Activated effector memory CD4-positive, alpha-beta T cell treated with anti-CD3 and anti-CD28 coated beads, Interleukin-2, amount 50 U/mL, for 16 hours (primary cell): ENCODE results near the gene ZZZ3.
"Not testable (repeated sequence)": the region's sequence is repeated elsewhere in the genome, so short reads cannot be mapped to it uniquely, and the experiment has no call there.

Experiments
- DNase-seq: peaks from one replicate; pipeline ENCODE4 v3.0.0-alpha.2; 2020

The ZZZ3 gene

DNA sequence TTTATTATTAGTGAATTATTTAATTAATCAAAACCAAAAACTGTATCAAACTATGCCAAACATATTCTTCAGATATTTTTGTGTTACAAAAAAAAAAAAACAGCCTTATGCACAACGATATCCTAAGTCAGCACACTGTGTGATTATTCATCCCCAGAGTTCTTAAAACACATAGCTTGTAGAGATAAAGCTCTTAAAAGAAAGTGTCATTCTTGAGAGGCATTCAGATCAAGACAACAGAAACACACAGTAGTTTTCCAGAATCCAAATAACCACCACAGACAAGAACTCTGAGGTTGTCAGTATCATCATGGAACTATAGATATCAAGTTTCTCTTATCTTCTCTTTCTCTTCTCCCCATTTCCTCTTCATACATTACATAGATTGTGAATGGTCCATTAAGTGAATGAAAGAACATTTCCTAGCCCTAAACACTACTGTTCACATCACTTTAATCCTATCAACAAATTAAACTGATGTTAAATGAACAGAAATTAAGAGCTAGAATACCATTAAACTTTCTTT is 13.5 kb downstream of the ZZZ3 start:
- DNase-seq = no peak

DNA sequence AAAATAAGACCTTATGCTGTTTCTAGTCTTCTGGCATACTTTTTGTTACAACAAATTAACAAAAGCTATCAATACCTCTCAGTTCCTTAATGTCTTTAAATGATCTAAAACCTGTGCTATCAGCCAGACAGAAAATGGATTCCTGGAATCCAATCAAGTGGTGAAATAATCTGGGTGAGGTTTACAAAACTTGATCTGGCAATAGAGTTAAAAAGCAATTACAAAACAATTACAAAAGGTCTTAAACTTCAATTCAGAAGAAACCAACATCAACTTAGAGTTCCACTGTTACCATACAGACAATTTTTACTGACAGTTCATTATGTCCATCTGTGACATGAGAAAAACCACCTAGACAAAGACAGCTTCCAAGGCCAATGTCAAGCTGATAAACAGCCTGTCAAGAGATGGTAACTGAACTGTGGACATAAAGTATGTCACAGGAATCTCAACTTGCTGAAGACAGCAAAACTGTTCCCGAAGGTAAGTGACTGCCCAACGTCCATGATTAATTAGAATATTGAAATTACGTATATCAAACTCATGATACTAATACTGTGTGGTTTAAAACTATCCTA is 17.4 kb downstream of the ZZZ3 start:
- DNase-seq = no peak

DNA sequence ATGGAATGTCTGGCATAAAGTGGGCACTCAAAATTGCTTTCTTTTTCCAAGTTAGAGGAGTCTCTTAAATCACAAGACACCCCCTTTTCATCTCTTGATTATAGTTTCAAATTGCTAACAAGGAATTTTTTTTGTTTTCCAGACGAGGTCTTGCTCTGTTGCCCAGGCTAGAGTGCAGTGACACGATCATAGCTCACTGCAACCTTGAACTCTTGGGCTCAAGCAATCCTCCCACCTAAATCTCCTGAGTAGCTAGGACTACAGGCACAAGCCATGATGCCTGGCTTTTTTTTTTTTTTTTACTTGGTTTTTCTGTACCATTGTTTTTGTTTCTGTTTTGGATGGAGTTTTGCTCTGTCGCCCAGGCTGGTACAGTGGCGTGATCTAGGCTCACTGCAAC is 20.8 kb downstream of the ZZZ3 start:
- no peak for DNase-seq

DNA sequence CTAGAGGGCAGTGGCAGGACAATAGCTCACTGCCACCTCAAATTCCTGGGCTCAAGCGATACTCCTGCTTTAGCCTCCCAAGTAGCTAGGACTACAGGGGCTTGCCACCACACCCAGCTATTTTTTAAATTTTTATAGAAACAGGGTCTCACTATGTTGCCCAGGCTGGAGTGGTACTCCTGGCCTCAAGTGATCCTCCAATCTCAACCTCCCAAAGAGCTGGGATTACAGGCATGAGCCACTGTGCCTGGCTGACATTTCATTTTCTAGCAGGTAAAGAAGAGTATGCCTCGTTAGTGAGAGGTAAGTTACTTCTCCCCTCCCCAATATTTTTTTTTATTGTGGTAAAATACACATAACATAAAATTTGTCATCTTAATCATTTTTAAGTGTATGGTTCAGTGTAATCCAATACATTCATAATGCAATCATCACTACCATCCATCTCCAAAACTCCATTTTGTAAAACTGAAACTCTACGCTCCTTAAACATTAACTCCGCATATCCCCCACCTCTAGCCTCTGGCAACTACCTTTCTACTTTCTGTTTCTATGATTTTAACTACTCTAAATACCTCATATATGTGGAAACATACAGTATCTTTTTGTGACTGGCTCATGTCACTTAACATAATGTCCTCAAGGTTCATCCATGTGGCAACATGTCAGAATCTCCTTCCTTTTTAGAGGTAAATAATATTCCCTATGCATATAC is 22.4 kb downstream of the ZZZ3 start:
- DNase-seq = no peak

DNA sequence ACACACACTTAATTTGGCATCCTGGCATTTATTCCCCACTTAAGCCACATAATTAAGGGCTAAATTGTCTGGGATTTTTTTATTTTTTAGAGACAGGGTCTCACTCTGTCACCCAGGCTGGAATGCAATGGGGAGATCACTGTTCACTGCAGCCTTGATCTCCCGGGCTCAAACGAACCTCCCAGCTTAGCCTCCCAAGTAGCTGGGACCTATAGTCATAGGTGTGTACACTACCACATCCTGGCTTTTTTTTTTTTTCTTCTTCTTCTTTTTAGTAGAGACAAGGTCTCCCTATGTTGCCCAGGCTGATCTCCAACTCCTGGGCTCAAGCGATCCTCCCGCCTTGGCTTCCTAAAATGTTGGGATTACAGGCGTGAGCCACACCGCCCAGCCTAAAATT is 24.2 kb downstream of the ZZZ3 start:
- DNase-seq = no peak

DNA sequence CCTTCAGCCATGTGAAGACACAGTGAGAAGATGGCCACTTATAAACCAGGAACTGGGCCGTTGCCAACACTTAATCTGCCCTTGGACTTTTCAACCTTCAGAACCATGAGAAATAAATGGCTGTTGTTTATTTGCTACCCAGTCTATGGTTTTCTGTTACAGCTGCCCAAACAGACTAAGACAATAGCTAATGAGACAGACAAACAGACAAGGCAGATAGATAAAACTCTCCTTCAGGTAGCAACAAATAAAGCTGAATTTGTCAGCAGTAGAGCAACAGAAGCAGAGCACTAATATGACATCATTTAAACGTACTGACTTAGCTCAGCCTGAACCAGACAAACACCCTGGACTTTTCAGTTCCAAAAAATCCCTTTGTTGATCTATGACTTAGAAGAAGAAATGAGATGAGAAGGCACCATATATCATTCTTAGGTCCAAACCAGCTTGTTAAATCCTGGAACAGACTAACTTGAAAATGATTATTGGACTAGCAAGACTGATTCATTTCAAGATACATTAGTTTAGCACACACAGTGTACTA is 27.0 kb downstream of the ZZZ3 start:
- no peak for DNase-seq

DNA sequence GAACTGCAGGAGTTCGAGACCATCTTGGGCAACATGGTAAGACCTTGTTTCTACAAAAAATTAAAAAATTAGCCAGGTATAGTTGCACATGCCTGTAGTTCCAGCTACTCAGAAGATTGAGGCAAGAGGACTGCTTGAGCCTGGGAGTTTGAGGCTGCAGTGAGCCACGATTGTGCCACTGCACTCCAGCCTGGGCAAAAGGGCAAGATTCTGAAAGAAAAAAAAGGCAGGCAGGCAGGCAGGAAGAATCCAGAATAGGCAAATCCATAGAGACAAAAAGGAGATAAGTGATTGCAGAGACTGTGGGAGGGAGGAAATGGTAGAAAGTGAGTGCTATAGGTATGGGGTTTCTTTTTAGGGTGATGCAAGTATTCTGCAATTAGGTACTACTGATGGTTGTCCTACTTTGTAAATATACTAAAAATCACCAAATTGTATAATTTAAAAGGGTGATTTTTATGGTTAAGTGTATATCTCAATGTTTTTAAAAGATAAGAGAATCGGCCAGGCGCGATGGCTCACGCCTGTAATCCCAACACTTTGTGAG is 29.4 kb downstream of the ZZZ3 start:
- no peak for DNase-seq

DNA sequence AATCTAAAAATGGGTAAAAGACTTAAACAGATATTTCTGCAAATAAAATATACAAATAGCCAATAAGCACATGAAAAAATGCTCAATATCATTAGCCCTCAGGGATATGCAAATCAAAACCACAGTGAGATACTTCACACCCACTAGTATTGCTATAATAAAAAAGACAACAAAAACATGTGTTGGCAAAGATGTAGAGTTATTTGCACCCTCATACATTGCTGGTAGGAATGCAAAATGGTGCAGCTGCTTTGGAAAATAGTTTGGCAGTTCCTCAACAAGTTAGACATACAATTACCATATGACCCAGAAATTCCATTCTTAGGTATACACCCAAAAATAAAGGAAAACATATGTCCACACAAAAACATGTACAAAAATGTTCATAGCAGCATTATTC is 30.2 kb downstream of the ZZZ3 start:
- DNase-seq = no peak

DNA sequence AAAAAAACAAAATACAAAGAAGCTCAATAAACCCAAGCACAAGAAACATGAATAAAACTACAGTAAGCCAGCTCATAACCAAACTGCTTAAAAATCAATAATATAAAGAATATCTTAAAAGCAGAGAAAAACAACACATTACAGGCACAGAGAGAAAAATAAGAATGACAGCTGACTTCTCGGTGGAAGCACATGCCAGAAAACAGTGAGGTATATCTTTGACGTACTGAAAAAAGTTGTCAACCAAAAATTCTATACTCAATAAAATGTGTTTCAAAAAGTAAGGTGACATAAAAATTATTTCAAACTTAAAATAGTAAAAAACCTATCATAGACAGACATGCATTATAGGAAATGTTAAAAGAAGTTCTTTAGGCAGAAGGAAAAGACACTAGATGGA is 33.3 kb downstream of the ZZZ3 start:
- DNase-seq = no peak

DNA sequence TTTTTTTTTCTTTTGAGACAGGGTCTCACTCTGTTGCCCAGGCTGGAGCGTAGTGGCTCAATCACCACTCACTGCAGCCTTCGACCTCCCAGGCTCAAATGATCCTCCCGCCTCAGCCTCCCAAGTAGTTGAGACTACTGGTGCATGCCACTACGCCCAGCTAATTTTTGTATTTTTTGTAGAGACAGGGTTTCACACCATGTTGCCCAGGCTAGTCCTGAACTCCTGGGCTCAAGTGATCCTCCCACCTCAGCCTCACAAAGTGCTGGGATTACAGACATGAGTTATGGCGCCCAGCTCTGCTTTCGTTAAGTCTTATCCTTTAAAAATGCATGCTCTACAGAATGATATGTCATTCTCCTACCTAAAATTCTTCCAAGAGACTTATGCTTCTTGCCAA is 36.2 kb downstream of the ZZZ3 start:
- not testable (repeated sequence) for DNase-seq

DNA sequence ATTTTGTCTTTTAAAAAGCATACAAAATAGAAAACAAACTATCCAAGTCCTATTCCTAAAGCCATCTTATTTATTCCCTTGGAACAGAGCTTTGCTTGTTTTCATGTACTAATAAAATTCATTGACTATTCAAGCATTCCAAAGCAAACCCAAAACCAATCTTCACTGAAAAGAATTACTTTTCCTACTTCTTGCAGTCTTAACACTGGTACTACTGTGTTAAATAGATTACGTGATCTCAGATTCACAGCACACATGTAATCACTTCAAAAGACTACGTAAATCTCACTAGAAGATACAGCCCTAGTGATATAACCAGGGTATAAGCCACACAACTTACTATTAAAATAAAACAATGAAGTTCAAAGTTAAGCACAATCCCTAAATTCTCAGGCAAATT is 39.0 kb downstream of the ZZZ3 start:
- no peak for DNase-seq

DNA sequence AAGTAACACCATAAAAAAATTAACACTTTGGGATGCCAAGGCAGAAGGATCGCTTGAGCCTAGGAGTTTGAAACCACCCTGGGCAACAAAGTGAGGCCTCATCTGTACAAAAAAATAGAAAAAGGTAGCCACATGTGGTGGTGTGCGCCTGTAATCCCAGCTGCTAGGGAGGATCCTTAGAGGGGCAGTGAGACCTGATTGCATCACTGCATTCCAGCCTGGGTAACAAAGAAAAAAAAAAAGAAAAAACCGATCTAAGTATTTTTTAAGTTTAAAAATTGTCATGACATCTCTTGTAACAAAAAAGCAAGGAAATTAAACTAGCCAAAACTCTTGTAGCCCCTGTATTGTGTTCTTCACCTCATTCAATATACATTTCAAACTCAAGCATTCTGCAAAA is 39.5 kb downstream of the ZZZ3 start:
- no peak for DNase-seq

DNA sequence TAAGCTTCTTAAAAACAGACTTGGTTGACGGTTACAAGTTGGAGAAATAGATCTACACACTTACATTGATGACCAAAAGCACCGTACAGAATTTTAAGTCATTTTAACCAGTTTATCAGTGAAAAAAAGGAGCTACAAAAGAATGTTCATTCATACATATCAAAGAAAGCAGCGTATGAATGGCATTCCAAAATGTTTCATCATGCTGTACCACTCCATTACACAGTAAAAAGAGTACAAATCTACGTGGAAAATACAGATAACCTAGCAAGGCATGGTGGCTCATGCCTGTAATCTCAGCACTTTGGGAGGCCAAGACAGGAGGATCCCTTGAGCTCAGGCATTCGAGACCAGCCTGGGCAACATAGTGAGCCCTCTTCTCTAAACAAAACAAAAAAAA is 40.3 kb downstream of the ZZZ3 start:
- no peak for DNase-seq

DNA sequence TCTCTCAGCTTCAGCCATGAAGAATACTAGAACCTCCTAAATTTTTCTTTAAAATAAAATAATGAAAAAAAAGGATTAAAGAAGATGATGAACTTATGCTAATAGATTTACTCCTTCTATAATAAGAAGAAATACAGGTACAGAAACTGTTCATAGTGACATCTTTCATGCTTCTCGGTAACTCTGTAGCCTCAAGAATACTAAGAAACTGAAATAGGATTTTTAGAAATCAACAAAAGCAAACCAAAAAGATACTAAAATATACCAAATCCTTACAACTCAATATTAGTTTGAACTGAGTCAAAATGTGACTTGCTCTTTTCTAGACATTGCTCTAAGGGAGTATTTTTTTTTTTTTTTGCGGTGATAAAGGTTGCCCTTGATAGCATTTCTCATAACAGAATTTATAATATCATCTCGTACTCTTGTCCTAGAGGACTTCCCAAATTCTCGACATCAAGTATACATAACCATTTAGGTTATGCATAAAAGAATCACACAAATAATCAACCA is 42.8 kb downstream of the ZZZ3 start:
- DNase-seq = no peak

DNA sequence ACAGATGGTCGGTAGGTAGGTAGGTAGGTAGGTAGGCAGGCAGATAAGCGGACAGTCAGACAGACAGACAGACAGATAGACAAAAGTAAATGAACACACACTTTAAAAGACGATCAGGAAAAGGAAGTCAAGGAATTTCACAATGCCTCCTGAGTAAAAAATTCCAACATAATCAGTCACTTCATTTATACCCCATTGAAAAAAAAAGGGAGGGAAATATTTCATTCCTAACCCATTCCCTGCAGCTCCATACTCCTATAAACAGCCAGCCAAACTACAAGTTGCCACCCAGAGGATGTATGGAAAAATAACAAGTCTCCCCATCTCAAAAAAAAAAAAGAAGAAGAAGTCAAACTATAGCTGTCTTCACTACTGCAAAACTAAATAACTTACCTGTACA is 43.4 kb downstream of the ZZZ3 start:
- DNase-seq = no peak

DNA sequence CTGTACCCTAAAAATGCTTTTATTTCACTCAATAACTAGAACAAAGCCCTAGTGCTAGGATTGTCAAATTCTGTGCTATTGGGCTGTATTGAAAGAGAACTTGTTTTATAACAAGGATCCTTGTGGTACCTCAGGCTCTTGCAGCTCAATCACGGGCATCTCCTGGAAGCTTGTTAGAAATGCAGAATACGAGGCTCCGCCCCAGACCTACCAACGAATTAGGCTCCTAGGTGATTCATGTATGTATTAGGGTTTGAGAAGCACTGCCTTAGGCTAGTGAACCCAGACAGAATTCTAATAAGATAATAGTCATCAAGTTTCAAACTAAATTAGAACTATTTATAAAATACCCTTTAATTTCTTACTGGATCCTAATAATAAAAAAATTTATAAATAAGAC is 45.6 kb downstream of the ZZZ3 start:
- DNase-seq = no peak
